ENCODE results near the gene SYNDIG1L. TPM values are rescaled to one million over a fixed set of nuclear protein-coding genes. Genes with fewer than 3 reads are reported as not detected.
"Not testable (repeated sequence)": the region's sequence is repeated elsewhere in the genome, so short reads cannot be mapped to it uniquely, and the experiment has no call there.

Gene SYNDIG1L
- total and polyA plus RNA-seq, 4 donors = 0.08 TPM; not detected in 3

- TF ChIP-seq TAF1 (conservative IDR thresholded peaks at IDR 0.05) (no peak), ATF3 (IDR thresholded peaks at IDR 0.05) (no peak), RAD21 (IDR thresholded peaks at IDR 0.05) (no peak), RXRA (IDR thresholded peaks at IDR 0.05) (no peak), SP1 (IDR thresholded peaks at IDR 0.05) (no peak), FOXA2 (IDR thresholded peaks at IDR 0.05) (no peak), HNF4G (IDR thresholded peaks at IDR 0.05) (no peak), ZBTB33 (IDR thresholded peaks at IDR 0.05) (no peak), MAX (IDR thresholded peaks at IDR 0.05) (no peak)
- no peak overlapping the region for H3K27ac ChIP-seq (ENCODE audit: low read depth in 1 of 2, low read length in 2 of 2)
- no peaks in the 10 kb centered on the region for H3K9me3 ChIP-seq (ENCODE audit: control insufficient read depth in 4 of 4, low read length in 3 of 4)
- DNase-seq (ENCODE audit: low spot score) = no peak
- H3K4me3 ChIP-seq (ENCODE audit: low read depth in 1 of 3, low read length in 3 of 3) = no peak overlapping the region
- WGBS = 67% methylated on average over 16 of the region's 16 CpGs
- no peak overlapping the region for H3K9ac ChIP-seq (ENCODE audit: low read depth in 1 of 2, low read length in 2 of 2)
- H3K36me3 ChIP-seq (ENCODE audit: control insufficient read depth in 4 of 4, insufficient read depth in 3 of 4, low read depth in 1 of 4, low read length in 3 of 4) = no peaks in the 10 kb centered on the region
- H3K27me3 ChIP-seq (ENCODE audit: control insufficient read depth in 4 of 4, insufficient read depth in 4 of 4, low read length in 3 of 4) = peaks cover 0 to 4% (median 2%) of the 10 kb centered on the region in 4 donors
- no peaks in the 10 kb centered on the region for H3K4me1 ChIP-seq (ENCODE audit: control insufficient read depth in 4 of 4, insufficient read depth in 4 of 4, low read length in 3 of 4)
Measured at GRCh38 chr14:74392616-74393570, 33.1 kb downstream of the SYNDIG1L start.

GRCh38 chr14:74391479-74391878, 34.5 kb downstream of the SYNDIG1L start:
- H3K9ac ChIP-seq (ENCODE audit: low read depth in 1 of 2, low read length in 2 of 2) = no peak overlapping the region
- WGBS = 89% methylated on average over 3 of the region's 3 CpGs
- H3K4me3 ChIP-seq (ENCODE audit: low read depth in 1 of 3, low read length in 3 of 3) = no peak overlapping the region
- H3K27ac ChIP-seq (ENCODE audit: low read depth in 1 of 2, low read length in 2 of 2) = no peak overlapping the region
- no peaks in the 10 kb centered on the region for H3K36me3 ChIP-seq (ENCODE audit: control insufficient read depth in 4 of 4, insufficient read depth in 3 of 4, low read depth in 1 of 4, low read length in 3 of 4)
- H3K27me3 ChIP-seq (ENCODE audit: control insufficient read depth in 4 of 4, insufficient read depth in 4 of 4, low read length in 3 of 4) = peaks cover 0 to 2% (median 0%) of the 10 kb centered on the region in 4 donors
- no peak for TF ChIP-seq FOXA2 (IDR thresholded peaks at IDR 0.05)
- DNase-seq (ENCODE audit: low spot score) = no peak
- no peaks in the 10 kb centered on the region for H3K9me3 ChIP-seq (ENCODE audit: control insufficient read depth in 4 of 4, low read length in 3 of 4)
- no peaks in the 10 kb centered on the region for H3K4me1 ChIP-seq (ENCODE audit: control insufficient read depth in 4 of 4, insufficient read depth in 4 of 4, low read length in 3 of 4)

GRCh38 chr14:74390505-74390904, 35.5 kb downstream of the SYNDIG1L start:
- not testable (repeated sequence) for H3K4me3 ChIP-seq (ENCODE audit: low read depth in 1 of 3, low read length in 3 of 3); DNase-seq (ENCODE audit: low spot score)
- 93% methylated on average over 3 of the region's 3 CpGs for WGBS

GRCh38 chr14:74389980-74390379, 36.0 kb downstream of the SYNDIG1L start:
- H3K27me3 ChIP-seq (ENCODE audit: control insufficient read depth in 4 of 4, insufficient read depth in 4 of 4, low read length in 3 of 4) = peaks cover 0 to 2% (median 0%) of the 10 kb centered on the region in 4 donors
- 69% methylated on average over 7 of the region's 7 CpGs for WGBS
- no peak overlapping the region for H3K27ac ChIP-seq (ENCODE audit: low read depth in 1 of 2, low read length in 2 of 2)
- H3K9me3 ChIP-seq (ENCODE audit: control insufficient read depth in 4 of 4, low read length in 3 of 4) = no peaks in the 10 kb centered on the region
- no peak overlapping the region for H3K9ac ChIP-seq (ENCODE audit: low read depth in 1 of 2, low read length in 2 of 2)
- H3K36me3 ChIP-seq (ENCODE audit: control insufficient read depth in 4 of 4, insufficient read depth in 3 of 4, low read depth in 1 of 4, low read length in 3 of 4) = no peaks in the 10 kb centered on the region
- no peak for DNase-seq (ENCODE audit: low spot score)
- H3K4me1 ChIP-seq (ENCODE audit: control insufficient read depth in 4 of 4, insufficient read depth in 4 of 4, low read length in 3 of 4) = no peaks in the 10 kb centered on the region
- H3K4me3 ChIP-seq (ENCODE audit: low read depth in 1 of 3, low read length in 3 of 3) = no peak overlapping the region
- TF ChIP-seq CTCF (IDR thresholded peaks at IDR 0.05; ENCODE audit: low read depth, low read length, missing input control) = no peak
- TF ChIP-seq RXRA (IDR thresholded peaks at IDR 0.05) = no peak
- TF ChIP-seq MAX (IDR thresholded peaks at IDR 0.05) = no peak
- TF ChIP-seq ATF3 (IDR thresholded peaks at IDR 0.05) = no peak
- no peak for TF ChIP-seq REST (IDR thresholded peaks at IDR 0.05)
- no peak for TF ChIP-seq HNF4A (conservative IDR thresholded peaks at IDR 0.05)

More at GRCh38 chr14:74390505-74390904, 35.5 kb downstream of the SYNDIG1L start:
- H3K9me3 ChIP-seq (ENCODE audit: control insufficient read depth in 4 of 4, low read length in 3 of 4); H3K27me3 ChIP-seq (ENCODE audit: control insufficient read depth in 4 of 4, insufficient read depth in 4 of 4, low read length in 3 of 4); H3K36me3 ChIP-seq (ENCODE audit: control insufficient read depth in 4 of 4, insufficient read depth in 3 of 4, low read depth in 1 of 4, low read length in 3 of 4); H3K27ac ChIP-seq (ENCODE audit: low read depth in 1 of 2, low read length in 2 of 2); H3K9ac ChIP-seq (ENCODE audit: low read depth in 1 of 2, low read length in 2 of 2); H3K4me1 ChIP-seq (ENCODE audit: control insufficient read depth in 4 of 4, insufficient read depth in 4 of 4, low read length in 3 of 4): not testable (repeated sequence)
